Activated CD4-positive, alpha-beta T cell treated with anti-CD3 and anti-CD28 coated beads, Interleukin-2, amount 10 ng/mL, durations not matched to agents 7 days and 5 days (primary cell): ENCODE measurements around the gene SDC4. TPM values are rescaled to one million over a fixed set of nuclear protein-coding genes. Genes with fewer than 3 reads are reported as not detected.

Experiments used
- CTCF ChIA-PET: fragments of 350-600 bp; sonication (Branson Sonifier 250); formaldehyde crosslinking; loops from one replicate; lab custom pipeline; 2021; ENCODE audit warnings: antibody characterized with exemption; lab: Charles Lee
- POLR2A ChIA-PET: fragments of 350-600 bp; sonication (Branson Sonifier 250); formaldehyde crosslinking; loops from one replicate; lab custom pipeline; 2021; ENCODE audit warnings: antibody characterized with exemption; lab: Charles Lee
- DNase-seq: peaks from one replicate; pipeline ENCODE4 v3.0.0-alpha.2; 2020
- H3K27ac Mint-ChIP-seq: one replicate; pipeline ENCODE4 v1.8.0; 2021; ENCODE audit warnings: mild to moderate bottlenecking, moderate library complexity, mixed read lengths
- H3K27me3 Mint-ChIP-seq: one replicate; pipeline ENCODE4 v1.8.0; 2021; ENCODE audit warnings: mixed read lengths
- H3K36me3 Mint-ChIP-seq: one replicate; pipeline ENCODE4 v1.8.0; 2021; ENCODE audit warnings: low read depth, mixed read lengths
- H3K4me1 Mint-ChIP-seq: one replicate; pipeline ENCODE4 v1.8.0; 2021; ENCODE audit warnings: mixed read lengths
- H3K4me3 Mint-ChIP-seq: one replicate; pipeline ENCODE4 v1.8.0; 2021; ENCODE audit warnings: mild to moderate bottlenecking, moderate library complexity, mixed read lengths
- H3K9me3 Mint-ChIP-seq: one replicate; pipeline ENCODE4 v1.8.0; 2021; ENCODE audit warnings: mixed read lengths
- total RNA-seq, 2 experiments: library from RNA; stranded (reverse); gene quantifications; one replicate each; pipeline ENCODE4 v1.2.3, GENCODE V29; 2021

The SDC4 gene, protein sequence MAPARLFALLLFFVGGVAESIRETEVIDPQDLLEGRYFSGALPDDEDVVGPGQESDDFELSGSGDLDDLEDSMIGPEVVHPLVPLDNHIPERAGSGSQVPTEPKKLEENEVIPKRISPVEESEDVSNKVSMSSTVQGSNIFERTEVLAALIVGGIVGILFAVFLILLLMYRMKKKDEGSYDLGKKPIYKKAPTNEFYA
- total RNA-seq = 1 to 10 TPM; 7.5 to 8.1 TPM

DNA sequence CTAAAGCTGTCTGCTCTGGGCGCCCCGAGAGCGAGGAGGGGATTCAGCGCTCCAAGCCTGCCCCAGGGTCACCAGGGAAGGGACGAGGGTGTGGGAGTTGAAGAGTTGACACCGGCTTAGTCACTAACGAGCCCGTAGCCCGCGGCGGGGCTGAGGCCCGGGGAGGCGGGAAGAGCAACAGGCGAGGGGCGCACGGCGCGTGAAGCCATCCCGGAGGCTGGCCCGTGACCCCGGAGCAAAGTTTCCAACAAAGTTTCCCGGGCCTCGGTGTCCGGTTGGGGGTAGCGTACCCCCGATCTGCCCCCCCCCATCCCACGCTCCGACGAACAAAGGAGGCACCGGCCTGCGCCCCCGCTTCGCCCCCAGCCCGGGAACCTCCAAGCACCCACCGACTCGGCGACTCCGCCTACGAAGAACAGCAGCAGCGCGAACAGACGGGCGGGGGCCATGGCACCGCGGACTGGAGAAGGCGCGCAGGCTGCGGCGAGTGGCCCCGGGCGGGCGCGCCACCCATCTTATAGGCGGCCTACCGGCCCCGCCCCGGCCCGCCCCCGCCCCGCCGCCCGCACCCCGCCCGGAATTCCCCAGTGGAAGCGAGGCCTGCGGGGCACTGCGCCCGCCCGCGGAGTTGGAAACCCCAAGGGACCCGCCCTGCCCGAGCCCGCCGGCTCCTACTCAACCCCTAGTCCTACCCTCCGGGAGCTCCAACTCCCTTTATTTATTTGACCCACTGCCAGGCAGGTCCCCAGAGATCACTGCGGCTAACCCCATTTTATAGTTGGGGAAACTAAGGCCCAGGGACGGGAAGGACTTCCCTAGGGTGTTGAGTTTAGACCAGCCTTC is at the start of gene SDC4:
SDC4 (minus strand) TSS at position 489 of the 843 bp plus-strand sequence; CDS start at position 449, 40 bp downstream.
- DNase-seq = peak; percentile 58
- Mint-ChIP-seq H3K4me1 (peaks cover 30% of the 10 kb centered on the region), H3K36me3 (no peaks in the 10 kb centered on the region), H3K27ac (peak within 1 kb of the TSS; percentile 76), H3K27me3 (no peaks in the 10 kb centered on the region), H3K9me3 (no peaks in the 10 kb centered on the region), H3K4me3 (peak within 1 kb of the TSS; percentile 72)
- ChIA-PET POLR2A (no interaction called here), CTCF (interaction anchor here (1.3 to 4.6 kb wide), 6 partner anchors 11 to 54 kb away, joined by 3 to 19 read pairs (median 5); partner anchors contain the start of gene SYS1)

DNA sequence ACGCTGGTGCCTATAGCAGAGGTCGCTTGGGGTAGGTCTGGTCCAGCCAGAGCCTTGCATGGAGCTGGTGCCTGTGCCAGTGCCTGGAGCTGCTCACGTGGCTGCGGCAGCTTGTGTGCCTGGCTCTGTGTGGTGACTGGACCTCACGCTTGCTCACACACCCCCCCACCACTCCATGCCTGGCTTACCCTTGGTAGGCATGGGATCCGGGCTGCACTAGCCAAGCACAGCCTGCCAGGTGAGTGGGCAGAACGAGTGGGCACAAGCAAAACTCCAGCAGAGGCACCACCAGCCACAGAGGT is 46.8 kb upstream of the SDC4 start:
- peaks cover 10% of the 10 kb centered on the region for H3K9me3 Mint-ChIP-seq
- H3K4me1 Mint-ChIP-seq = no peaks in the 10 kb centered on the region
- no peaks in the 10 kb centered on the region for H3K27me3 Mint-ChIP-seq
- no peak overlapping the region for H3K27ac Mint-ChIP-seq
- H3K36me3 Mint-ChIP-seq = peaks cover 4% of the 10 kb centered on the region
- H3K4me3 Mint-ChIP-seq = no peak overlapping the region
- CTCF ChIA-PET = interaction anchor here (1.1 to 1.7 kb wide), 3 partner anchors 12 to 42 kb away, joined by 3 to 6 read pairs (median 3); no protein-coding TSS in a partner anchor
- POLR2A ChIA-PET = no interaction called here
- no peak for DNase-seq

DNA sequence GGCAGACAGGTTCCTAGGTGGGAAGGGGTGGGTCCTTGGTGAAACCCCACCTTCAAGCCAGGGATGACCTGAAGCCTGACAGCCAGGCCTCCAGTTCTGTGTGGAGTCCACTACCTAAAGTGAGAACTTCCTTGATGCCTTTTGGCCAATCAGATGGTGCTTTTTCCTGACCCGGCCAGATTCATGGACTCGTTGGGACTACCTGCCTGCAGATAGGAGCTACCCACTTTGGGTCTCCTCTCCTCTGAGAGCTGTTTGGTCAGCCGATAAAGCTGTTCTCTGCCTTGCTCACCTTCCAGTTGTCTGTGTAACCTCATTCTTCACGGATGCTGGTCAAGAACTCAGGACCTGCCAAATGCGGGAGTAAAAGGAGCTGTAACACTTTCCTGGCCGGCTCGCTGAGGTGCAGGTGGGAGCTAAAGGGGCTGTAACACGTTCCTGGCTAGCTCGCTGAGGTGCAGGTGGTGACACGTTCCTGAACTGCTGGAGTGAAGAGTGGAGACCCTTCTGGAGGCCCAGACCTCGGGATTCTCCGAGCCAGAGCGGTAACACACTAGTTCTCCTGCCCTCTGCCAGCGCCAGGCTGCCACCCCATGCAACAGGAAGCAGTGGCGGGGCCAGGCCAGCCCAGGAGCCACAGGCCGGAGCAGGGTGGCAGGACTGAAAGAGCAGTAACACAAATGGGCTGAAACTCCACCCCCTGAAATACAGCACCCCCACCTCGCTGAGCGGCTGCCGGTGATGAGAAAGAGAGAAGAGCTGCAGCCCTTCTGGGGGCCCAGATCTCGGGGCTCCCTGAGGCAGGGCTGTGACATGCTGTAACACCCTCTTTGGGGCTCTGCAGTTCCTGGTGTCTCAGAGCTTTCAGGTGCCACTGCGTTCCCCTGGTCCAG is 46.2 kb upstream of the SDC4 start:
- H3K9me3 Mint-ChIP-seq = peaks cover 5% of the 10 kb centered on the region
- H3K27me3 Mint-ChIP-seq = no peaks in the 10 kb centered on the region
- no peaks in the 10 kb centered on the region for H3K36me3 Mint-ChIP-seq
- H3K4me3 Mint-ChIP-seq = no peak overlapping the region
- POLR2A ChIA-PET = no interaction called here
- no peaks in the 10 kb centered on the region for H3K4me1 Mint-ChIP-seq
- CTCF ChIA-PET = interaction anchor here (0.7 to 2.6 kb wide), 5 partner anchors 13 to 43 kb away, joined by 3 to 11 read pairs (median 3); no protein-coding TSS in a partner anchor
- H3K27ac Mint-ChIP-seq = no peak overlapping the region
- no peak for DNase-seq

DNA sequence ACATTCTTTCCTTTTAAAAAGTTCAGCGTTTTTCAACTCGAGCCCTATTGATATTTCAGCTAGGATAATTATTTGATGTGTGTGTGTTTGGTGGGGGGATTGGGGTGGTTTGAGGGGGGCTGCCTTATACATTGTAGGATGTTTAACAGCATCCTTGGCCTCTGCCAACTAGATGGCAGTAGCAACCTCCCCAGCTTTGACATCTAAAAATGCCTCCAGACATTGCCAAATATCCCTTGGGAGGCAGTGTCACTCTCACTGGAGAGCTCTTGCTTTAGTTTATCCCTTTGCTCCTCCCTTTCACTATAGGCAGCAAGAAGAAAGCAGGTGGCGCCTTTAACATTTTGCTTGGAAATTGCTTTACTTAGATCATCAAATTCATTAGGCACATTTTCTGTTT is 44.5 kb upstream of the SDC4 start:
- CTCF ChIA-PET = interaction anchor here (0.7 to 2.6 kb wide), 3 partner anchors 19 to 618 kb away, joined by 3 to 11 read pairs (median 4); no protein-coding TSS in a partner anchor
- H3K27ac Mint-ChIP-seq = no peak overlapping the region

DNA sequence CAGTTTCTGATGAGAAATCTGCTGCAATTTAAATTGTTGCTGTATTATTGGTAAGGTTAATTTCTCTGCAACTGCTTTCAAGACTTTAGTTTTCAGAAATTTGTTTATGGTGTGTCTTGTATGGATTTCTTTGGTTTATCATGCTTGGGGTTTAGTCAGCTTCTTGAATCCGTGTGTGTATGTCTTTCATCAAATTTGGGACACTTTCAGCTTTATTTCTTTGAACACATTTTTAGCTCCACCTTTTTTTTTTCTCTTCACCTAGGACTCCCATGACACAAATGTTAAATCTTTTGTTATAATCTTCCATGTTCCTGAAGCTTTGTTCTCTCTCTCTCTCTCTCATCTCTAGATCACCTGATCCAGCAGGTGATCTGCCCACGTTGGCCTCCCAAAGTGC is 43.3 kb upstream of the SDC4 start:
- CTCF ChIA-PET = interaction anchor here (0.6 to 1.6 kb wide), 3 partner anchors 15 to 29 kb away, joined by 3 to 4 read pairs (median 3); partner anchors contain the start of gene SYS1
- no peak overlapping the region for H3K4me3 Mint-ChIP-seq

More for the DNA sequence above, 44.5 kb upstream of the SDC4 start:
- Mint-ChIP-seq H3K4me1 (no peaks in the 10 kb centered on the region), H3K9me3 (peaks cover 3% of the 10 kb centered on the region), H3K36me3 (peaks cover 3% of the 10 kb centered on the region), H3K27me3 (no peaks in the 10 kb centered on the region), H3K4me3 (no peak overlapping the region)
- DNase-seq = no peak
- POLR2A ChIA-PET = no interaction called here

DNA sequence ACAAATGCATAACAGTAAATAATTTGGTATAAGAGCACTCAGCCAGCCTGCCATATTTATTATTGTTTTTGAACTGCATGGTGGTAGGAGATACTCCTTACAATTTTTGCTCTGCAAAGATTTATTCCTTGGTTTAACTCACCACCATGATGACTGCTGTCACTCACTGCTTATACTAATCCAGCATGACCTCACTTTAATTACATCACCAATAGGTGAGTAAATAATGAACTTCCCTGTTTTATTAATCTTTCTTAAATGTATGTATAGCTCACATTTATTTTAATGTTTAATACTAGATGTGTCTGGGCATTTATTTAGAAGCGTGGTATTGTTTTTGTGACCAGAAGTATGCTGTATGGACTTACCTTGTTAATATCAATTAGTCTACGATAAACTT is 42.7 kb upstream of the SDC4 start:
- Mint-ChIP-seq H3K27ac (no peak overlapping the region), H3K4me1 (no peaks in the 10 kb centered on the region), H3K36me3 (peaks cover 5% of the 10 kb centered on the region), H3K9me3 (peaks cover 7% of the 10 kb centered on the region), H3K4me3 (no peak overlapping the region), H3K27me3 (no peaks in the 10 kb centered on the region)
- DNase-seq = no peak
- ChIA-PET POLR2A (no interaction called here), CTCF (interaction anchor here (1.6 kb wide), 1 partner anchor 17 kb away, joined by 4 read pairs; no protein-coding TSS in a partner anchor)

More for the DNA sequence above, 43.3 kb upstream of the SDC4 start:
- H3K27ac Mint-ChIP-seq = no peak overlapping the region
- POLR2A ChIA-PET = no interaction called here
- H3K4me1 Mint-ChIP-seq = no peaks in the 10 kb centered on the region
- H3K36me3 Mint-ChIP-seq = peaks cover 5% of the 10 kb centered on the region
- no peak for DNase-seq
- no peaks in the 10 kb centered on the region for H3K27me3 Mint-ChIP-seq
- peaks cover 7% of the 10 kb centered on the region for H3K9me3 Mint-ChIP-seq

DNA sequence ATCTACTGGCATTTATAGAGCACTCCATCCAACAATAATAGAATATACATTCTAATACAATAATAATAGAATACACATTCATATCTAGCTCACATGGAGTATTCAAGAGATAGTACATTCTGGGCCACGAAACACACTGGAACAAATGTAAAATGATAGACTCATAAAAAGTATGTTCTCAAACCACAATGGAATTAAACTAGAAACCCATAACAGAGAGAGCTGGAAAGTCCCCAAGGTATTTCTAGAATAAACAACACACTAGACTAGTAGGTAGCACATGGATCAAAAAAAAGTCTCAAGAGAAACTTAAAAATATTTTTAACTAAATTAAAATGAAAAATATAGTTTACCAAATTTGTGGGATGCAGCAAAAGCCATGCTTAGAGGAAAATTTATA is 39.0 kb upstream of the SDC4 start:
- no peak overlapping the region for H3K27ac Mint-ChIP-seq
- POLR2A ChIA-PET = no interaction called here

DNA sequence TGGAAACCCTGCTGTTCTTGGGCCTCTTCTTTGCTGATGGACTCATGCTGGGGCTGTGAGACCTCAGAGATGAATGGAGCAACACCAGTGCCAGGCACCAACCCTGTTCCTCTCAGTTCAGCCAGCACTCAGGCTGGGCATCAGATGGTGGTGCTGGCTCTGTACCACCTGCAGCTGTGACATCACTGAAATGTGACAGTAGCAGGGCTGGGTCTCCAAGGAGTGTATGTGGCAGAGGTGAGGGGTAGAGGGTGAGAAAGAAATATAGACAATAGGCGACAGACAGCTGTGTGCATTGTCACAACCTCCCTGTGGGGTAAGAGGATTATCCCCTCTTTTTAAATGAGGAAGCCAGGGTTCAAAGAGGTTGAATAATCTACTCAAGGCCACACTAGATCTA is 30.0 kb upstream of the SDC4 start, which contains the start of gene TP53TG5:
TP53TG5 (minus strand) TSS at position 135 of the 400 bp plus-strand sequence; CDS start at position 46, 89 bp downstream.
- Mint-ChIP-seq H3K9me3 (no peaks in the 10 kb centered on the region), H3K36me3 (peaks cover 4% of the 10 kb centered on the region), H3K27me3 (no peaks in the 10 kb centered on the region), H3K4me1 (peaks cover 15% of the 10 kb centered on the region), H3K27ac (no peak within 1 kb of the TSS), H3K4me3 (no peak within 1 kb of the TSS)
- ChIA-PET CTCF (no interaction called here), POLR2A (no interaction called here)
- no peak for DNase-seq

More for the DNA sequence above, 39.0 kb upstream of the SDC4 start:
- Mint-ChIP-seq H3K9me3 (peaks cover 7% of the 10 kb centered on the region), H3K36me3 (peaks cover 5% of the 10 kb centered on the region), H3K4me3 (no peak overlapping the region), H3K27me3 (no peaks in the 10 kb centered on the region), H3K4me1 (no peaks in the 10 kb centered on the region)
- DNase-seq = no peak
- CTCF ChIA-PET = interaction anchor here (0.6 to 2.6 kb wide), 3 partner anchors 12 to 25 kb away, joined by 3 to 17 read pairs (median 4); no protein-coding TSS in a partner anchor

DNA sequence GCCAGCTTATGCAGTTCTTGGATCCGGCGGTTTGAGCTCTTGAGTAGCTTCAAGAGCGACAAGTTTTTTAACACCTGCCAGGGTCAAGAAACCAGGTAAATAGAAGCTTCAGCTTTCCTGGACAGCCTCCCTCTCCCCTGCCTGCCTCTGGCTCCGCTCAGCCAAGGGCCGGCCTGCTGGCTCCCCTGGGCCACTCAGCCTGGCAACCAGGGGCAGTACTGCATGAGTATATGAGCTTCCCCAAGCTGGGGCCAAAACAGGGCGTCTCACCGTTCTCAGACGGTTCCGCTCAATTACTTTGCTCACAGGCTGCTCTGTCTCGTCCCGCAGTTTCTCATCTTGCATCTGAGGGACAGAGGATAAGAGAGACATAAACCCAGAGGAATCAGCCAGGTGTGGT is 29.0 kb upstream of the SDC4 start:
- no peak overlapping the region for H3K27ac Mint-ChIP-seq
- H3K9me3 Mint-ChIP-seq = no peaks in the 10 kb centered on the region
- ChIA-PET CTCF (interaction anchor here (0.9 to 7.4 kb wide), 4 partner anchors 9 to 59 kb away, joined by 3 to 76 read pairs (median 4); partner anchors contain the start of gene SYS1), POLR2A (no interaction called here)
- peaks cover 7% of the 10 kb centered on the region for H3K36me3 Mint-ChIP-seq
- no peaks in the 10 kb centered on the region for H3K27me3 Mint-ChIP-seq
- no peak for DNase-seq
- peaks cover 22% of the 10 kb centered on the region for H3K4me1 Mint-ChIP-seq
- H3K4me3 Mint-ChIP-seq = no peak overlapping the region

DNA sequence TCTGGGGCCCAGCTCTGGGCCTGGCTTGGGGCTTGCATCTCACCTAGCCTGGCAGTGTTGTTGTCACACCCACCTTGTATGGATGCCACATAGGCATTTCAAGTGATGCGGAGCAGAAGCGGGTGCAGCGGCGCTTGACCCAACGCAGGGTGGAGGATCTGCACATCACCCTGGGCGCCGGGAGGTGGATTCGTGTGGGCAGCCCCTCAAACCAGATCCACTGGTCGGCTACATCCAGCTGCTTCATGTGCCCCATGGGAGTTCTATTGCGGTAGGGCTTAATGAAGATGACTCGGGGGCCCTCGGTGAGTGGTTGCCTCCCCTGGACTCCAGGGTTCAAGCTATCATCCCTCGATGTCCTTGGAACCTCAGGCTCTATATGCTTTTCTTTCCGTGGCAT is 26.7 kb upstream of the SDC4 start:
- H3K27ac Mint-ChIP-seq = no peak overlapping the region
- peaks cover 4% of the 10 kb centered on the region for H3K36me3 Mint-ChIP-seq
- no peaks in the 10 kb centered on the region for H3K9me3 Mint-ChIP-seq
- DNase-seq = no peak
- peaks cover 31% of the 10 kb centered on the region for H3K4me1 Mint-ChIP-seq
- ChIA-PET CTCF (interaction anchor here (1.0 to 7.4 kb wide), 7 partner anchors 11 to 396 kb away, joined by 3 to 76 read pairs (median 8); partner anchors contain the start of gene SYS1), POLR2A (no interaction called here)
- H3K27me3 Mint-ChIP-seq = no peaks in the 10 kb centered on the region
- H3K4me3 Mint-ChIP-seq = no peak overlapping the region

DNA sequence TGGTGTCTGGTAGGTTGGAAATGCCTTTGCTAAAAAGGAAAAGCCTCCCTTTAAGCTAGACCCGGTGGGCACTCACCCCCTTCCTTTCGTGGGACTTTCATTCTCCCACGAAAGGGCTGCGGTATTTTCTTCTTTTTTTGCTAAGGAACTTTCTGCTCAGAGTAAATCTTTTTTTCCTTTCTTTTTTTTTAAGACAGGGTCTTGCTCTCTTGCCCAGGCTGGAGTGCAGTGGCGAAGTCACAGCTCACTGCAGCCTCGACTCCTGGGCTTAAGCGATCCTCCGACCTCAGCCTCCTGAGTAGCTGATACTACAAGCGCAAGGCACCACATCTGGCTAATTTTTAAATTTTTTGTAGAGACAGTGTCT is 25.9 kb upstream of the SDC4 start:
- Mint-ChIP-seq H3K27me3 (no peaks in the 10 kb centered on the region), H3K9me3 (no peaks in the 10 kb centered on the region), H3K36me3 (peaks cover 4% of the 10 kb centered on the region), H3K27ac (peak overlapping the region; percentile 89), H3K4me3 (peak overlapping the region; percentile 68), H3K4me1 (peaks cover 34% of the 10 kb centered on the region)
- CTCF ChIA-PET = interaction anchor here (0.6 to 7.4 kb wide), 38 partner anchors 8 to 417 kb away, joined by 3 to 76 read pairs (median 6); partner anchors contain the start of genes DBNDD2, PIGT, SDC4 and SYS1
- POLR2A ChIA-PET = interaction anchor here (1.4 to 2.2 kb wide), 2 partner anchors 11 to 63 kb away, joined by 7 to 10 read pairs; partner anchors contain the start of gene SYS1
- no peak for DNase-seq
